ENCODE measurements around the gene NEURL1B.
A peak's percentile ranks its signal among the peaks of the same experiment; 100 is the strongest.

Gene NEURL1B

GRCh38 chr5:172719211-172719610, 78.1 kb downstream of the NEURL1B start:
- DNase-seq: no peak

GRCh38 chr5:172720655-172721054, 79.6 kb downstream of the NEURL1B start:
- no peak for DNase-seq

- DNase-seq: peak; percentile 62
Observed at GRCh38 chr5:172721455-172722326, 80.6 kb downstream of the NEURL1B start.

GRCh38 chr5:172722327-172722815, 81.3 kb downstream of the NEURL1B start:
- peak; percentile 16 for DNase-seq

GRCh38 chr5:172723508-172723907, 82.4 kb downstream of the NEURL1B start:
- no peak for DNase-seq

GRCh38 chr5:172724242-172725183, 83.5 kb downstream of the NEURL1B start:
- no peak for DNase-seq

GRCh38 chr5:172725273-172725672, 84.2 kb downstream of the NEURL1B start:
- DNase-seq: no peak

- no peak for DNase-seq
Observed at GRCh38 chr5:172725785-172726184, 84.7 kb downstream of the NEURL1B start.

- DNase-seq: no peak
Observed at GRCh38 chr5:172726966-172727365, 85.9 kb downstream of the NEURL1B start.

GRCh38 chr5:172727551-172727950, 86.5 kb downstream of the NEURL1B start:
- no peak for DNase-seq

- no peak for DNase-seq
Observed at GRCh38 chr5:172728481-172729241, 87.6 kb downstream of the NEURL1B start.

- no peak for DNase-seq
Observed at GRCh38 chr5:172729588-172729987, 88.5 kb downstream of the NEURL1B start.

- no peak for DNase-seq
Observed at GRCh38 chr5:172730222-172730621, 89.2 kb downstream of the NEURL1B start.

GRCh38 chr5:172730981-172731679, 90.1 kb downstream of the NEURL1B start:
- no peak for DNase-seq

GRCh38 chr5:172731680-172732074, 90.6 kb downstream of the NEURL1B start:
- DNase-seq: no peak

- no peak for DNase-seq
Observed at GRCh38 chr5:172732201-172732865, 91.3 kb downstream of the NEURL1B start.

- DNase-seq: peak; percentile 99
Observed at GRCh38 chr5:172733131-172733973, 92.3 kb downstream of the NEURL1B start.

GRCh38 chr5:172733974-172734346, 92.9 kb downstream of the NEURL1B start:
- DNase-seq: no peak

GRCh38 chr5:172735141-172735831, 94.2 kb downstream of the NEURL1B start:
- DNase-seq: no peak
